Thyroid gland (tissue), 4 donors: ENCODE data around the gene CALB2.

Experiments used
- POLR2A ChIP-seq, 2 donors: fragments of 450-650 bp; IDR thresholded peaks; one replicate each; pipeline ENCODE4 v1.6.1; 2017; ENCODE audit warnings: antibody characterized with exemption in 2 of 2, mild to moderate bottlenecking in 2 of 2, moderate library complexity in 1 of 2
- TF ChIP-seq, protein P1 (sequence below), 6 experiments: fragments of 200-600 bp in 3 of 6; fragments of 450-650 bp in 3 of 6; sonication (generic) in 3 of 6; IDR thresholded peaks; one replicate each; pipeline ENCODE4 v1.5.1; 2016 to 2019; ENCODE audit warnings: antibody characterized with exemption in 6 of 6, mild to moderate bottlenecking in 2 of 6, inconsistent platforms in 1 of 6, moderate library complexity in 1 of 6

DNA sequence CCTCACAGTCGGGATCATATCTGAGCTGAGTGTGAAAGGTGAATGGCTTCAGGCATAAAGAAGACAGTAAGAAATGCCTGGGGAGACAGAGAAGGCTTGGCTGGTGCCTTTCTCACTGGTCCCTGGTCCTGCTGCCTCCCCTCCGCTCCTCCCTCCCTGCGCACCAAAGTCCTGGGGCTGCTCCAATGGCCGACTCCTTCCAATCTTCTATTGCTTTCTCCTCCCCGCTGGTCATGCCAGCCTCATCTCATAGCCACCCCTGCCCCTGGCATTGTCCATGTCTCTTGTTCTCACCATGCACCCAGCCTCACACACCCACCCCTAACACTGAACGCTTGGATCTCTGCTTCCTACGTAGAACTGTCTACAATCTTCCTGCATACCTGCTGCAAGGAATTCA, 65.3 kb downstream of the CALB2 start:
- TF ChIP-seq, protein P1, sequence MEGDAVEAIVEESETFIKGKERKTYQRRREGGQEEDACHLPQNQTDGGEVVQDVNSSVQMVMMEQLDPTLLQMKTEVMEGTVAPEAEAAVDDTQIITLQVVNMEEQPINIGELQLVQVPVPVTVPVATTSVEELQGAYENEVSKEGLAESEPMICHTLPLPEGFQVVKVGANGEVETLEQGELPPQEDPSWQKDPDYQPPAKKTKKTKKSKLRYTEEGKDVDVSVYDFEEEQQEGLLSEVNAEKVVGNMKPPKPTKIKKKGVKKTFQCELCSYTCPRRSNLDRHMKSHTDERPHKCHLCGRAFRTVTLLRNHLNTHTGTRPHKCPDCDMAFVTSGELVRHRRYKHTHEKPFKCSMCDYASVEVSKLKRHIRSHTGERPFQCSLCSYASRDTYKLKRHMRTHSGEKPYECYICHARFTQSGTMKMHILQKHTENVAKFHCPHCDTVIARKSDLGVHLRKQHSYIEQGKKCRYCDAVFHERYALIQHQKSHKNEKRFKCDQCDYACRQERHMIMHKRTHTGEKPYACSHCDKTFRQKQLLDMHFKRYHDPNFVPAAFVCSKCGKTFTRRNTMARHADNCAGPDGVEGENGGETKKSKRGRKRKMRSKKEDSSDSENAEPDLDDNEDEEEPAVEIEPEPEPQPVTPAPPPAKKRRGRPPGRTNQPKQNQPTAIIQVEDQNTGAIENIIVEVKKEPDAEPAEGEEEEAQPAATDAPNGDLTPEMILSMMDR (IDR thresholded peaks at IDR 0.05), result no peak
- TF ChIP-seq POLR2A (IDR thresholded peaks at IDR 0.05), result no peak
